Measurements from ENCODE around the gene SPACA7.

The SPACA7 gene

GRCh38 chr13:112358156-112358555, 18.0 kb upstream of the SPACA7 start:
- no peak overlapping the region for H3K4me3 ChIP-seq (ENCODE audit: low read length)
- no peak for DNase-seq (ENCODE audit: low read depth)
- TF ChIP-seq, protein P1, sequence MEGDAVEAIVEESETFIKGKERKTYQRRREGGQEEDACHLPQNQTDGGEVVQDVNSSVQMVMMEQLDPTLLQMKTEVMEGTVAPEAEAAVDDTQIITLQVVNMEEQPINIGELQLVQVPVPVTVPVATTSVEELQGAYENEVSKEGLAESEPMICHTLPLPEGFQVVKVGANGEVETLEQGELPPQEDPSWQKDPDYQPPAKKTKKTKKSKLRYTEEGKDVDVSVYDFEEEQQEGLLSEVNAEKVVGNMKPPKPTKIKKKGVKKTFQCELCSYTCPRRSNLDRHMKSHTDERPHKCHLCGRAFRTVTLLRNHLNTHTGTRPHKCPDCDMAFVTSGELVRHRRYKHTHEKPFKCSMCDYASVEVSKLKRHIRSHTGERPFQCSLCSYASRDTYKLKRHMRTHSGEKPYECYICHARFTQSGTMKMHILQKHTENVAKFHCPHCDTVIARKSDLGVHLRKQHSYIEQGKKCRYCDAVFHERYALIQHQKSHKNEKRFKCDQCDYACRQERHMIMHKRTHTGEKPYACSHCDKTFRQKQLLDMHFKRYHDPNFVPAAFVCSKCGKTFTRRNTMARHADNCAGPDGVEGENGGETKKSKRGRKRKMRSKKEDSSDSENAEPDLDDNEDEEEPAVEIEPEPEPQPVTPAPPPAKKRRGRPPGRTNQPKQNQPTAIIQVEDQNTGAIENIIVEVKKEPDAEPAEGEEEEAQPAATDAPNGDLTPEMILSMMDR (conservative IDR thresholded peaks at IDR 0.05; ENCODE audit: low read depth, low read length) = no peak

DNA sequence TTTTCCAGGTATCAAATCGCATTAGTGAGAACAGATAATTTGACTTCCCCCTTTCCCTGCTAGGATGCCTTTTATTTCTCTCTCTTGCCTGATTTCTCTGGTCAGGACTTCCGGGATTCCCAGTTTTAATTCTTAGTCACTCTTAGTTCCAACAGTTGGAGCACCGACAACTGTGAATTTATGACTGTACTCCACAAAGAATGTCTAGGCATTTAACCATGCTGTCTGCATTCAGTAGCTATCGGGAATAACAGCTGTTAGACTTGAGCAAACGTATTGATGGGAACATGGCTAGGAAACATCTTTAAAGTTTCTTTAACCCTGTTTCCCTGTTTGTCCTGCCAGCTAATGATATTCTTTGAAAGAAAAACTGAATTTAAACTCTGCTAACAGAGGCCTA, 14.1 kb upstream of the SPACA7 start:
- DNase-seq (ENCODE audit: low read depth) = no peak
- no peak overlapping the region for H3K4me3 ChIP-seq (ENCODE audit: low read length)
- TF ChIP-seq, protein P1 (conservative IDR thresholded peaks at IDR 0.05; ENCODE audit: low read depth, low read length) = no peak

DNA sequence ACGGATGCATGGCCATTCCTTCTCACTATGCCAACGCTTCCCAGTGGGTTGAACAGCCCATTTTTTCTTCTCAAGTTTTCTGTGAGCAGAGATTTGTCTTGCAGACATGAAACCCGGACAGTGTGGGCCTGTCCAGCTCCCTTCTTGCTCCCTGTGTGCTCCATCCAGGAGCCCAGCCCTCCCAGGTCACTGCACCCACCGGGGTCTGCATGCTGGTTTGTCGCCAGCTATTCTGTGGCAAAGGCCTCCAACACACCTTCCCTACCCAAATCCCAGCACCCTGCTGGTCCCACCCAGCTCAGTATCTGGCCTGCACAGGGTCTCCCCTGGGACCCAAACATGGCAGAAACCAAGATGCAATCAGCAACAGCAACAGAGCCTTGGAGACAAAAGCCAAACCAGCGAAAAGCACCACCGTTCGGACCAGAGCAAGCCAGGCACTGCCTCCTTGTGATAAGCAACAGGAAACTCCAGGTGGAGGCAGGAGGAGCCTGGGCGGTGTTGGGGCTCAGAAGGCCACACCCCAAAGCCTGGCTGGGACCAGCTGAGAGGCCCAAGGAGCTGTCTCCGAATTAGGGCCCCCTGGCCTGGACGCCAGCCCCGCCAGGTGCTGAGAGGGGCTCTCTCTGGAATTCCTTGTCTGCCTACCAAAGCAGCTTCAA, 12.2 kb upstream of the SPACA7 start:
- TF ChIP-seq, protein P1 (conservative IDR thresholded peaks at IDR 0.05; ENCODE audit: low read depth, low read length) = no peak
- H3K4me3 ChIP-seq (ENCODE audit: low read length) = no peak overlapping the region
- DNase-seq (ENCODE audit: low read depth) = no peak

- no peak overlapping the region for H3K4me3 ChIP-seq (ENCODE audit: low read length)
- TF ChIP-seq, protein P1 (conservative IDR thresholded peaks at IDR 0.05; ENCODE audit: low read depth, low read length) = no peak
- no peak for DNase-seq (ENCODE audit: low read depth)
Measured at GRCh38 chr13:112366907-112367646, 9.1 kb upstream of the SPACA7 start.

DNA sequence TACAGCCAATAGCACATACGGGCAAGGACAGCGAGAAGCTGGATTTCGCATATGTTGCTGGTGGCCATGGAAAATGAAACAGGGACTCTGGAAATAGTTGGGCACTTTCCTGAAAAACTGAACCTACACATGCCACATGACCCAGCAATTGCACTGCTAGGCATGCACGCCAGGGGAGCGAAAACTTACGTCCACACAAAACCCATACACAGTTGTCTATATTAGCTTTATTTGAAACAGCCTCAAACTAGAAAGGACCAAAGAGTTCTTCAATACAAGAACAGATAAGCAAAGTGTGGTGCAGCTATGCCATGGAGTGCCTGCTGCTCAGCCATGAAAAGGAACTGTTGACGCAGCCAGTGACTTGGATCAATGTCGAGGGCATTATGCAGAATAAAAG, 7.3 kb upstream of the SPACA7 start:
- TF ChIP-seq, protein P1 (conservative IDR thresholded peaks at IDR 0.05; ENCODE audit: low read depth, low read length) = no peak
- no peak for DNase-seq (ENCODE audit: low read depth)
- H3K4me3 ChIP-seq (ENCODE audit: low read length) = no peak overlapping the region

DNA sequence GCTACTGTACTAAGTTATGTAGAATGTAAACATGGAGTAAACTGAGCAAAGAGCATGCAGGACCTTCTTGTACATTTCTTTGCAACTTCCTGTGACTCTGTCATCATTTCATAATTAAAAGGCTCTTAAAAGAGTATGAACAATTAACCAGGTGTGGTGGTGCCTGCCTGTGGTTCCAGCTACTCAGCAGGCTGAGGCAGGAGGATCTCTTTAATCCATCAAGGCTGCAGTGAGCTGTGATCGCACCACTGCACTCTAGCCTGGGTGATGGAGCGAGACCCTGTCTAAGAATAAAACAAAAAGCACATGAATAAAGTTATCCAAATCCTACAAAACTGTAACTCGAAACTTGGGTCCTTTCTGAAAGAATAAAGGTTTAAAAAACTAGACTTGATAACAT, 5.8 kb upstream of the SPACA7 start:
- H3K4me3 ChIP-seq (ENCODE audit: low read length) = no peak overlapping the region
- DNase-seq (ENCODE audit: low read depth) = no peak
- TF ChIP-seq, protein P1 (conservative IDR thresholded peaks at IDR 0.05; ENCODE audit: low read depth, low read length) = no peak

DNA sequence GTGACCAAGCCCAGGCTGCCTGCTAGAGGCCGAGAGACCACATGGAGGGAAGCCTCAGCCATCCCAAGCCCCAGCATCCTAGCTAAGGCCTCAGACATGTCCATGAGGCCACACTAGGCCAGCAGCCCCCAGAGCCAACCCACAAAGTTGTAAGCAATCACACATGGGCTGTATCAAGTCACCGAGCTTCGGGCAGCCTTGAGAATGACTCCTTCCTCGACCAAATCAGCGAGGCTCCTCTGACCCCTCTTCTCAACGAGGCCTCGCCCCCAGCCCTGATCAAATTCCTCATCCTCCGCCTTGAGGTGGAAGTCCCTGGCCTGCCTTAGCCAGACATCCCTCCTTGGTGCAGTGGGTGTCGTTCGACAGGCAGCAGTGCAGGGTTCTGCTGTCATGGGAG, 1.9 kb upstream of the SPACA7 start:
- no peak overlapping the region for H3K4me3 ChIP-seq (ENCODE audit: low read length)
- TF ChIP-seq, protein P1 (conservative IDR thresholded peaks at IDR 0.05; ENCODE audit: low read depth, low read length) = no peak
- DNase-seq (ENCODE audit: low read depth) = no peak

All from retinal pigment epithelial cell (primary cell).